OCI-LY1 (cell line): Measurements from ENCODE around the gene TYW1B.
"Not testable (repeated sequence)": the region's sequence is repeated elsewhere in the genome, so short reads cannot be mapped to it uniquely, and the experiment has no call there.

Experiments
- H2AFZ ChIP-seq: fragments of 200-600 bp; sonication (generic), shearing (Covaris generic); 2 replicates; pipeline ENCODE4 v1.6.0; 2014; ENCODE audit warnings: antibody characterized with exemption, mild to moderate bottlenecking, low read length
- H3F3A ChIP-seq: fragments of 200-600 bp; sonication (generic), shearing (Covaris generic); 2 replicates; pipeline ENCODE4 v1.6.0; 2014; ENCODE audit warnings: mild to moderate bottlenecking, antibody characterized with exemption, low read length, moderate library complexity; ENCODE audit not compliant: insufficient read depth
- H3K27ac ChIP-seq: fragments of 200-600 bp; sonication (generic); 2 replicates; pipeline ENCODE4 v1.5.1; 2014; ENCODE audit warnings: low read length, mixed run types, mild to moderate bottlenecking, low read depth; ENCODE audit not compliant: poor library complexity, severe bottlenecking
- H3K27me3 ChIP-seq: fragments of 200-600 bp; sonication (generic); 2 replicates; pipeline ENCODE4 v1.6.0; 2014; ENCODE audit warnings: antibody characterized with exemption, mild to moderate bottlenecking, low read length, moderate library complexity; ENCODE audit not compliant: insufficient read depth
- H3K36me3 ChIP-seq: fragments of 200-600 bp; sonication (generic); 2 replicates; pipeline ENCODE4 v1.6.1; 2014; ENCODE audit warnings: mild to moderate bottlenecking, antibody characterized with exemption, low read length, moderate library complexity, mixed read lengths; ENCODE audit not compliant: insufficient read depth
- H3K4me1 ChIP-seq: fragments of 200-600 bp; sonication (generic); 2 replicates; pipeline ENCODE4 v1.5.1; 2014; ENCODE audit warnings: mild to moderate bottlenecking, low read length, moderate library complexity; ENCODE audit not compliant: insufficient read depth, severe bottlenecking
- H3K4me2 ChIP-seq: fragments of 200-600 bp; sonication (generic), shearing (Covaris generic); 2 replicates; pipeline ENCODE4 v1.6.1; 2014; ENCODE audit warnings: low read length
- H3K4me3 ChIP-seq: fragments of 200-600 bp; sonication (generic); 2 replicates; pipeline ENCODE4 v1.5.1; 2014; ENCODE audit warnings: low read length, low read depth, mild to moderate bottlenecking, mixed read lengths; ENCODE audit not compliant: poor library complexity, severe bottlenecking
- H3K79me2 ChIP-seq: fragments of 200-600 bp; shearing (Covaris generic); 2 replicates; pipeline ENCODE4 v1.6.1; 2016; ENCODE audit warnings: mixed run types, low read length, mixed read lengths; ENCODE audit not compliant: insufficient read depth
- H3K9ac ChIP-seq: fragments of 200-600 bp; sonication (generic), shearing (Covaris generic); 2 replicates; pipeline ENCODE4 v1.6.1; 2014; ENCODE audit warnings: mild to moderate bottlenecking, low read length, mixed read lengths
- H3K9me2 ChIP-seq: fragments of 200-600 bp; sonication (generic), shearing (Covaris generic); 2 replicates; pipeline ENCODE4 v1.6.1; 2014; ENCODE audit warnings: low read depth, mild to moderate bottlenecking, low read length, mixed read lengths
- H3K9me3 ChIP-seq: fragments of 200-600 bp; shearing (Covaris generic); 2 replicates; pipeline ENCODE4 v1.6.1; 2014; ENCODE audit warnings: low read length, mixed read lengths
- H4K20me1 ChIP-seq: fragments of 200-600 bp; sonication (generic), shearing (Covaris generic); 2 replicates; pipeline ENCODE4 v1.6.0; 2016; ENCODE audit warnings: mild to moderate bottlenecking, low read length; ENCODE audit not compliant: insufficient read depth
- CTCF ChIP-seq: fragments of 200-600 bp; sonication (generic), shearing (Covaris generic); IDR thresholded peaks from 2 replicates; pipeline ENCODE4 v1.5.1; 2017; ENCODE audit warnings: mild to moderate bottlenecking, antibody characterized with exemption, low read length, moderate library complexity, mixed read lengths
- EZH2 ChIP-seq: fragments of 200-600 bp; sonication (generic), shearing (Covaris generic); IDR thresholded peaks from 2 replicates; pipeline ENCODE4 v1.8.0; 2017; ENCODE audit warnings: borderline replicate concordance, mixed run types, mild to moderate bottlenecking, antibody characterized with exemption, low read length, moderate library complexity, mixed read lengths

Gene TYW1B

GRCh38 chr7:72710983-72711382 is 117.0 kb downstream of the TYW1B start:
- Histone ChIP-seq H3F3A (no peaks in the 10 kb centered on the region), H3K27ac (no peak overlapping the region), H3K79me2 (no peaks in the 10 kb centered on the region), H3K9me2 (no peaks in the 10 kb centered on the region), H3K4me2 (no peak overlapping the region), H3K36me3 (peaks cover 14% of the 10 kb centered on the region), H3K27me3 (no peaks in the 10 kb centered on the region), H2AFZ (no peak overlapping the region), H3K4me1 (no peaks in the 10 kb centered on the region), H3K9ac (no peak overlapping the region), H3K4me3 (no peak overlapping the region), H3K9me3 (no peaks in the 10 kb centered on the region), H4K20me1 (no peaks in the 10 kb centered on the region)
- TF ChIP-seq CTCF (no peak), EZH2 (no peak)

- H3K4me2 ChIP-seq: no peak overlapping the region
Observed at GRCh38 chr7:72709909-72710308, 118.1 kb downstream of the TYW1B start.

GRCh38 chr7:72708371-72709050 is 119.5 kb downstream of the TYW1B start:
- H3K4me2 ChIP-seq, H3K4me3 ChIP-seq, H2AFZ ChIP-seq, H3K79me2 ChIP-seq, H3K9ac ChIP-seq, H3K9me3 ChIP-seq, H4K20me1 ChIP-seq, H3F3A ChIP-seq, H3K4me1 ChIP-seq, H3K9me2 ChIP-seq, H3K27ac ChIP-seq, H3K27me3 ChIP-seq: not testable (repeated sequence)
- H3K36me3 ChIP-seq: peaks cover 14% of the 10 kb centered on the region

More at GRCh38 chr7:72709909-72710308, 118.1 kb downstream of the TYW1B start:
- no peaks in the 10 kb centered on the region for H3K9me2 ChIP-seq
- no peaks in the 10 kb centered on the region for H3K9me3 ChIP-seq
- no peak overlapping the region for H2AFZ ChIP-seq
- no peak overlapping the region for H3K27ac ChIP-seq
- no peaks in the 10 kb centered on the region for H3K27me3 ChIP-seq
- H3F3A ChIP-seq: no peaks in the 10 kb centered on the region
- H3K9ac ChIP-seq: no peak overlapping the region
- H3K4me1 ChIP-seq: no peaks in the 10 kb centered on the region
- H3K79me2 ChIP-seq: no peaks in the 10 kb centered on the region
- peaks cover 14% of the 10 kb centered on the region for H3K36me3 ChIP-seq
- TF ChIP-seq CTCF (no peak), EZH2 (no peak)
- no peak overlapping the region for H3K4me3 ChIP-seq
- H4K20me1 ChIP-seq: no peaks in the 10 kb centered on the region

GRCh38 chr7:72706521-72706920 is 121.5 kb downstream of the TYW1B start:
- no peaks in the 10 kb centered on the region for H3K79me2 ChIP-seq
- no peaks in the 10 kb centered on the region for H3K27me3 ChIP-seq
- H3K36me3 ChIP-seq: peaks cover 14% of the 10 kb centered on the region; the same call in 1 of the 2 replicates
- no peak overlapping the region for H3K27ac ChIP-seq
- H3F3A ChIP-seq: no peaks in the 10 kb centered on the region
- no peak overlapping the region for H3K9ac ChIP-seq
- no peak for TF ChIP-seq CTCF
- no peak for TF ChIP-seq EZH2
- H3K4me1 ChIP-seq: no peaks in the 10 kb centered on the region
- H3K4me3 ChIP-seq: no peak overlapping the region
- no peaks in the 10 kb centered on the region for H3K9me3 ChIP-seq
- no peaks in the 10 kb centered on the region for H4K20me1 ChIP-seq
- no peaks in the 10 kb centered on the region for H3K9me2 ChIP-seq
- H2AFZ ChIP-seq: no peak overlapping the region
- no peak overlapping the region for H3K4me2 ChIP-seq

- not testable (repeated sequence) for H3K4me3 ChIP-seq, H3K9me3 ChIP-seq, H3K27ac ChIP-seq, H3K9me2 ChIP-seq, H2AFZ ChIP-seq, H4K20me1 ChIP-seq, H3K4me2 ChIP-seq, H3K79me2 ChIP-seq, H3K9ac ChIP-seq, H3K27me3 ChIP-seq, H3K4me1 ChIP-seq, H3F3A ChIP-seq
- H3K36me3 ChIP-seq: peaks cover 17% of the 10 kb centered on the region; the same call in 1 of the 2 replicates
Observed at GRCh38 chr7:72705693-72706092, 122.3 kb downstream of the TYW1B start.
